Calu3 (cell line): ENCODE results near the gene SLC12A6. TPM values are rescaled to one million over a fixed set of nuclear protein-coding genes. Genes with fewer than 3 reads are reported as not detected.
A peak's percentile ranks its signal among the peaks of the same experiment; 100 is the strongest.
"Not testable (repeated sequence)": the region's sequence is repeated elsewhere in the genome, so short reads cannot be mapped to it uniquely, and the experiment has no call there.

ENCODE experiments used
- Bru-seq: library from RNA; stranded (reverse); fragments of 400-500 nt; gene quantifications from one replicate; lab custom pipeline; 2021; lab: Mats Ljungman, UMichigan
- BruChase-seq, 2 experiments: library from RNA; stranded (reverse); fragments of 400-500 nt; gene quantifications; one replicate each; lab custom pipeline; 2021; lab: Mats Ljungman, UMichigan
- BruUV-seq: library from RNA; stranded (reverse); fragments of 400-500 nt; replicated peaks from 2 replicates; lab custom pipeline; 2021; lab: Mats Ljungman, UMichigan
- CTCF ChIA-PET: fragments of 300-600 bp; sonication (Branson Sonifier 250); formaldehyde crosslinking; loops from one replicate; lab custom pipeline; 2022; ENCODE audit warnings: antibody characterized with exemption; lab: Charles Lee
- DNase-seq: peaks from one replicate; pipeline ENCODE4 v3.0.0; 2022
- H3K27ac Mint-ChIP-seq: one replicate; pipeline ENCODE4 v1.8.0; 2022; ENCODE audit warnings: mixed read lengths; ENCODE audit not compliant: unreplicated experiment
- H3K27me3 Mint-ChIP-seq: one replicate; pipeline ENCODE4 v1.8.0; 2022; ENCODE audit warnings: mixed read lengths; ENCODE audit not compliant: unreplicated experiment
- H3K36me3 Mint-ChIP-seq: one replicate; pipeline ENCODE4 v1.8.0; 2022; ENCODE audit warnings: mild to moderate bottlenecking, moderate library complexity, mixed read lengths; ENCODE audit not compliant: insufficient read depth, unreplicated experiment
- H3K4me1 Mint-ChIP-seq: one replicate; pipeline ENCODE4 v1.8.0; 2022; ENCODE audit warnings: mild to moderate bottlenecking, low read depth, mixed read lengths; ENCODE audit not compliant: unreplicated experiment
- H3K4me3 Mint-ChIP-seq: one replicate; pipeline ENCODE4 v1.8.0; 2022; ENCODE audit warnings: mild to moderate bottlenecking, low read depth, moderate library complexity, mixed read lengths; ENCODE audit not compliant: unreplicated experiment
- H3K9me3 Mint-ChIP-seq: one replicate; pipeline ENCODE4 v1.8.0; 2022; ENCODE audit warnings: low read depth, mixed read lengths; ENCODE audit not compliant: unreplicated experiment
- intact Hi-C: fragments of 100-400 bp; cut with micrococcal nuclease; formaldehyde crosslinking; loops from one replicate; pipeline ENCODE4 v1.10.0; 2022; ENCODE audit not compliant: unreplicated experiment
- long read RNA-seq: library from polyadenylated mRNA; stranded (forward); transcript quantifications from one replicate; pipeline ENCODE4 v2.0.0, GENCODE V29; 2022
- total RNA-seq: library from RNA; stranded (reverse); gene quantifications from 2 replicates; pipeline ENCODE4 v1.2.3, GENCODE V29; 2022
- TF ChIP-seq, protein P1 (sequence below): fragments of 200-600 bp; IDR thresholded peaks from one replicate; pipeline ENCODE4 v1.8.0; 2022; ENCODE audit warnings: antibody characterized with exemption; ENCODE audit not compliant: unreplicated experiment

SLC12A6 gene
- total RNA-seq (3.8 and 4.2 TPM in 2 replicates), Bru-seq, nascent RNA (percentile 41 among the genes with signal in this experiment), BruChase-seq, experiment 1, labeled RNA remaining after a 6-hour chase (percentile 41 among the genes with signal in this experiment), BruChase-seq, experiment 2, labeled RNA remaining after a 2-hour chase (percentile 36 among the genes with signal in this experiment)
- long read RNA-seq, result 0 reads

DNA sequence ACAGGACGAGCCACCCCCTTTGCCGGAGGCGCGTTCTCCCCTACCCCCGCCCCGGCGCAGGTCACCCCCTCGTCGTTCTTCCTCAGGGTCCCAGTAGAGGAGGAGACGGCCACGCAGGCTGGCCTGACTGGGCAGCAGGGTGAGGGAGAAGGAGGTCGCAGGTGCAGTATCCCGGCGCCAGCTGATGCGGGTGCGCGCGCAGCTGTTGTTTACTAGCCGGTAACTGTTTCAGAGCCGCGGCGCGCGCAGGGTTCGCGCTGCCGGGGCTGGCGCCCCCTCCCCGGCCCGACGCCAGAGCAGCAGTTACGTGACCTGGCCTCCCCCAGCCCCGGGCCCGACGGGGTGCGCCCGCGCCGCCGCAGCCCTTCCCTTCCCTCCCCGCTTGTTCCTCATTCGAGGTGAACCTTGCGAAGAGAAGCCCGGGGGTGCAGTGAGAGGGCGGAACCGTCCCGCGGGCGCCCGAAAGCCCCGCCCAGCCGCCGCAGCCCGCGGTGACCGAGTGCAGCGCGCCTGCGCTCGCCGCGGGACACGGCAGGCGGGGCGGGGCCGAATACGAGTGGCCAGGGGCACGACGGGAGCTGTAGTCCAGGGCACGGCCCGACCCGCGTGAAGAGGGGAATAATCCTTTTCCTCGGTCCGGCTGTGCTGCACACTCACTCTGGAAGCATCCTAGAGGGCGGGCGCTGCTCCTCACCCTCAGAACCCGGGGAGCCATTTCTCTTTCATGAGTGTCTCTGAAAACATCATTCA is at the start of gene SLC12A6:
SLC12A6 (minus strand) TSS at position 225 of the 750 bp plus-strand sequence. CDS start 1,101 bp downstream, outside the sequence.
- Mint-ChIP-seq H3K27me3 (no peaks in the 10 kb centered on the region), H3K4me1 (peaks cover 7% of the 10 kb centered on the region), H3K9me3 (no peaks in the 10 kb centered on the region), H3K36me3 (peaks cover 17% of the 10 kb centered on the region), H3K27ac (peak within 1 kb of the TSS; percentile 30), H3K4me3 (peak within 1 kb of the TSS; percentile 71)
- intact Hi-C loops, result loop anchor here (10.0 kb wide), 1 partner anchor 113 kb away; the partner anchor contains the start of gene EMC4
- TF ChIP-seq, protein P1, sequence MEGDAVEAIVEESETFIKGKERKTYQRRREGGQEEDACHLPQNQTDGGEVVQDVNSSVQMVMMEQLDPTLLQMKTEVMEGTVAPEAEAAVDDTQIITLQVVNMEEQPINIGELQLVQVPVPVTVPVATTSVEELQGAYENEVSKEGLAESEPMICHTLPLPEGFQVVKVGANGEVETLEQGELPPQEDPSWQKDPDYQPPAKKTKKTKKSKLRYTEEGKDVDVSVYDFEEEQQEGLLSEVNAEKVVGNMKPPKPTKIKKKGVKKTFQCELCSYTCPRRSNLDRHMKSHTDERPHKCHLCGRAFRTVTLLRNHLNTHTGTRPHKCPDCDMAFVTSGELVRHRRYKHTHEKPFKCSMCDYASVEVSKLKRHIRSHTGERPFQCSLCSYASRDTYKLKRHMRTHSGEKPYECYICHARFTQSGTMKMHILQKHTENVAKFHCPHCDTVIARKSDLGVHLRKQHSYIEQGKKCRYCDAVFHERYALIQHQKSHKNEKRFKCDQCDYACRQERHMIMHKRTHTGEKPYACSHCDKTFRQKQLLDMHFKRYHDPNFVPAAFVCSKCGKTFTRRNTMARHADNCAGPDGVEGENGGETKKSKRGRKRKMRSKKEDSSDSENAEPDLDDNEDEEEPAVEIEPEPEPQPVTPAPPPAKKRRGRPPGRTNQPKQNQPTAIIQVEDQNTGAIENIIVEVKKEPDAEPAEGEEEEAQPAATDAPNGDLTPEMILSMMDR, result no peak
- no TSS peak for BruUV-seq
- CTCF ChIA-PET, result interaction anchor here (0.5 to 1.4 kb wide), 2 partner anchors 30 to 252 kb away, joined by 3 to 14 read pairs; no protein-coding TSS in a partner anchor
- DNase-seq, result peak; percentile 80

DNA sequence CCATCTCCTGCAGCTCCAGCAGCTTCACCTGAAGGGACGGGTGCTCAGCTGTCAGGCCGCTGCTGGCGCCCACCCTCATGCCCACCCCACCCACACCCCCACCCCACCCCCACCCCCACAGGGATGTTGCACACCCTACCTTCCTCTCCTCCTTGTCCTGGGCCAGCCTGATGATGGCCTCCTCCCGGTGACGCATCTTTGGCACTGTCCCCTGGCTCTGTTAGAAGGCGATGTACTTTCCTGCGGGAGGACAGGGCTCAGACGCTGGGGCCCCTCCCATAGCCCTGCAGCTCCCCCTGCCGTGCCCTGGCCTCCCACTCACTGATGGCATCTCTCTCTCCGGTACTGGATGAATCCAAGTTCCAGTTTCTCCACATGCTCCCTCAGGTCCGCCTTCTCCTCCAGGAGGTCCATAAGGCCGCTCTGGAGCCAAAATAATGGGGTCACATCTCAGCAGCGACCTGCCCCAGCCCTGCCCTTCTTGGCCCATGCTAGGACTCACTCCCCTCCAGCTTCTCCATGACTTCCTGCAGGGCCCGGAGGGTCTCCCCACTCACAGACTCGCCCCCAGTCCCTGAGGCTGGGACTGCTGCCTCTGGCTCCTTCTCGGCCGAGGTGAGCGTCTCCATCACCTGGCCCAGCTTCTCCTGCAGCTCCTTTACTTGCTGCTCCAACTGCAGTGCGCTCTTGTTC is 44.4 kb upstream of the SLC12A6 start:
- H3K27me3 Mint-ChIP-seq, H3K9me3 Mint-ChIP-seq, H3K4me3 Mint-ChIP-seq: not testable (repeated sequence)

DNA sequence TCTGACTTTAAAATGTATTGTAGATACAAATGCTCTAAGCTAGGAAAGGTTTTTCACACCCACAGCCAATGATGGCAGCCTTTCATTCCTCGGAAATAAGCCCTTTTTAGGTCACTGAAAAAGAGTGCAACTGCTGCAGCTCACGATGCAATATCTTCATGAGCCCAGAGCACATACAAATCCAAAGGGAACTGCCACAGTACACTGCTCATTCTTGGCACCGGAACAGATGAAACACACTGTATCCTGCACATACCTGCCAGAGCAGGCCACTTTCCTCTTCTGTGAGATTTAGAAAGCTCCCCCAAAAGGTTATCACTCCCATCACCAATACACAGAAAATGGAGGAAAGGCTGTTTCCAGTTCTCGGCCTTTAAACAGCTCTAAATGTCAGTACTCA is 42.9 kb upstream of the SLC12A6 start:
- H3K27me3 Mint-ChIP-seq, intact Hi-C loops, BruUV-seq, H3K4me3 Mint-ChIP-seq, H3K36me3 Mint-ChIP-seq, H3K4me1 Mint-ChIP-seq, H3K9me3 Mint-ChIP-seq, CTCF ChIA-PET, DNase-seq, H3K27ac Mint-ChIP-seq: not testable (repeated sequence)

More for the DNA sequence above, 44.4 kb upstream of the SLC12A6 start:
- intact Hi-C loops, H3K4me1 Mint-ChIP-seq, H3K27ac Mint-ChIP-seq, CTCF ChIA-PET, DNase-seq, H3K36me3 Mint-ChIP-seq, BruUV-seq: not testable (repeated sequence)

DNA sequence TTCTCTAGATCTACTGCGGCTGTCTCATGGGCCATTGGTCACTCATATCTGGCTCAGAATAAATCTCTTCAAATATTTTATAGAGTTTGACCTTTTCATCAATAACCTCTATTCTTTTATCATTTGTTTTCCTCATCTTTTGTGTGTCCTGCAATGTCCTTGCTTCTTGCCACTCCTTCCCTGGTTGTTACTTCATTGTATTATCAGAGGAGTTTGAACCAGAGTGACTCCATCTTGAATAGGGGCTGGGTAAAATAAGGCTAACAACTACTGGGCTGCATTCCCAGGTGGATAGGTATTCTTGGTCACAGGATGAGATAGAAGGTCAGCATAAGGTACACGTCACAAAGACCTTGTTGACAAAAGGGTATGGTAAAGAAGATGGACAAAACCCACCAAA is 39.3 kb upstream of the SLC12A6 start:
- BruUV-seq, result no TSS peak
- CTCF ChIA-PET, result no interaction called here
- DNase-seq, result no peak
- Mint-ChIP-seq H3K4me3 (no peak overlapping the region), H3K36me3 (no peaks in the 10 kb centered on the region), H3K9me3 (no peaks in the 10 kb centered on the region), H3K27ac (no peak overlapping the region), H3K27me3 (no peaks in the 10 kb centered on the region), H3K4me1 (no peaks in the 10 kb centered on the region)
- intact Hi-C loops, result no loop called here
- TF ChIP-seq, protein P1, result no peak

DNA sequence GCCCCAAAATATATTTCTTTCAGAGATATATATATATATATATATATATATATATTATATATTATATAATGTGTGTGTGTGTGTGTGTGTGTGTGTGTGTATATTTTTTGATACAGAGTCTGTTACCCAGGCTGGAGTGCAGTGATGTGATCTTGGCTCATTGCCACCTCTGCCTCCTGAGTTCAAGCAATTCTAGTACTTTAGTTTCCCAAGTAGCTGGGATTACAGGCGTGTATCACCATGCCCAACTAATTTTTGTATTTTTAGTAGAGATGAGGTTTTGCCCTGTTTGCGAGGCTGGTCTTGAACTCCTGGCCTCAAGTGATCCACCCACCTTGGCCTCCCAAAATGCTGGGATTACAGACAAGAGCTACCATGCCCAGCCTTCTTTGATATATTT is 38.0 kb upstream of the SLC12A6 start:
- CTCF ChIA-PET, H3K27ac Mint-ChIP-seq, H3K36me3 Mint-ChIP-seq, H3K27me3 Mint-ChIP-seq, H3K9me3 Mint-ChIP-seq, intact Hi-C loops, H3K4me1 Mint-ChIP-seq, DNase-seq, BruUV-seq, H3K4me3 Mint-ChIP-seq: not testable (repeated sequence)
